Sigmoid colon (tissue), 4 donors: Measurements from ENCODE around the gene SOX12.

ENCODE experiments used
- CTCF ChIP-seq, 4 experiments: fragments of 450-650 bp in 3 of 4; fragments of 200-600 bp in 1 of 4; IDR thresholded peaks; one replicate each; pipeline ENCODE4 v1.5.1; 2016 to 2019; ENCODE audit warnings: antibody characterized with exemption in 4 of 4, mild to moderate bottlenecking in 3 of 4, moderate library complexity in 2 of 4
- POLR2A ChIP-seq, 2 donors: fragments of 450-650 bp; IDR thresholded peaks; one replicate each; pipeline ENCODE4 v1.6.1; 2016; ENCODE audit warnings: antibody characterized with exemption in 2 of 2, mild to moderate bottlenecking in 2 of 2, moderate library complexity in 2 of 2
- POLR2AphosphoS5 ChIP-seq, 4 donors: sonication (generic); formaldehyde crosslinking; IDR thresholded peaks; one replicate each; pipeline ENCODE4 v1.6.1; 2017; ENCODE audit warnings: antibody characterized with exemption in 4 of 4

GRCh38 chr20:367486-367887 is 42.1 kb downstream of the SOX12 start:
- no peak for TF ChIP-seq CTCF (IDR thresholded peaks at IDR 0.05)
- TF ChIP-seq POLR2A (IDR thresholded peaks at IDR 0.05): no peak
- no peak for TF ChIP-seq POLR2AphosphoS5 (IDR thresholded peaks at IDR 0.05)
